Measurements from ENCODE around the gene FBXL17.

DNA sequence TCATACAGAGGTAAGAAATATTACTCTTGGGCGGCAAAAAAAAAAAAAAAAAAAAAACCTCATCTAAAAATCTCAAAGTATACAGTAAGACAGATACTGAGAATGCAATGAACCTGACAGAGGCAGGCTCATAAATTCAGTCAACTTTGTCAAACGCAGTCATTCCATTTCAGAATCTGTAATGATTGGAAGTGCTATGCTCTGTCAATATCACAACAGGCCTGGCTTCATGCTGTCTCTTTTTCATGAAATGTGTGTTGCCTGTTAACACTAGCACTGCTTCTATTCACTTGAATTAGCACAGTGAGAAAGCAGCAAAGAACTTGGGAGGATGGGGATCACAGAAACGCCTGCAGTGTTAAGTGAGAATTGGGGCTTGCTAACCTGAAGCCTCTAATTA lies 510.9 kb downstream of the FBXL17 start:
- TF ChIP-seq, protein P1, sequence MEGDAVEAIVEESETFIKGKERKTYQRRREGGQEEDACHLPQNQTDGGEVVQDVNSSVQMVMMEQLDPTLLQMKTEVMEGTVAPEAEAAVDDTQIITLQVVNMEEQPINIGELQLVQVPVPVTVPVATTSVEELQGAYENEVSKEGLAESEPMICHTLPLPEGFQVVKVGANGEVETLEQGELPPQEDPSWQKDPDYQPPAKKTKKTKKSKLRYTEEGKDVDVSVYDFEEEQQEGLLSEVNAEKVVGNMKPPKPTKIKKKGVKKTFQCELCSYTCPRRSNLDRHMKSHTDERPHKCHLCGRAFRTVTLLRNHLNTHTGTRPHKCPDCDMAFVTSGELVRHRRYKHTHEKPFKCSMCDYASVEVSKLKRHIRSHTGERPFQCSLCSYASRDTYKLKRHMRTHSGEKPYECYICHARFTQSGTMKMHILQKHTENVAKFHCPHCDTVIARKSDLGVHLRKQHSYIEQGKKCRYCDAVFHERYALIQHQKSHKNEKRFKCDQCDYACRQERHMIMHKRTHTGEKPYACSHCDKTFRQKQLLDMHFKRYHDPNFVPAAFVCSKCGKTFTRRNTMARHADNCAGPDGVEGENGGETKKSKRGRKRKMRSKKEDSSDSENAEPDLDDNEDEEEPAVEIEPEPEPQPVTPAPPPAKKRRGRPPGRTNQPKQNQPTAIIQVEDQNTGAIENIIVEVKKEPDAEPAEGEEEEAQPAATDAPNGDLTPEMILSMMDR (IDR thresholded peaks at IDR 0.05): no peak
- TF ChIP-seq POLR2AphosphoS5 (IDR thresholded peaks at IDR 0.05) (no peak), POLR2A (IDR thresholded peaks at IDR 0.05) (no peak)

All from breast epithelium (tissue), 3 donors.